GM23248 (cell line): ENCODE measurements around the gene ING1. TPM values are rescaled to one million over a fixed set of nuclear protein-coding genes. Genes with fewer than 3 reads are reported as not detected.
"Not testable (repeated sequence)": the region's sequence is repeated elsewhere in the genome, so short reads cannot be mapped to it uniquely, and the experiment has no call there.

Experiments used
- DNase-seq: peaks from one replicate; pipeline ENCODE4 v3.0.0-alpha.2; 2015
- H2AFZ ChIP-seq: fragments of 200-600 bp; sonication (generic); 2 replicates; pipeline ENCODE4 v1.6.1; 2016; ENCODE audit warnings: antibody characterized with exemption
- H3F3A ChIP-seq: fragments of 200-600 bp; sonication (generic); 2 replicates; pipeline ENCODE4 v1.6.1; 2016; ENCODE audit warnings: mild to moderate bottlenecking, antibody characterized with exemption, mixed run types; ENCODE audit not compliant: insufficient read depth
- H3K27ac ChIP-seq: fragments of 200-600 bp; sonication (generic); 2 replicates; pipeline ENCODE4 v1.5.1; 2016; ENCODE audit warnings: mild to moderate bottlenecking
- H3K27me3 ChIP-seq: fragments of 200-600 bp; sonication (generic); replicated peaks from 2 replicates; pipeline ENCODE4 v1.6.1; 2016; ENCODE audit warnings: mild to moderate bottlenecking; ENCODE audit not compliant: insufficient read depth
- H3K36me3 ChIP-seq: fragments of 200-600 bp; sonication (generic); 2 replicates; pipeline ENCODE4 v1.6.1; 2016; ENCODE audit warnings: low read depth, mild to moderate bottlenecking
- H3K4me1 ChIP-seq: fragments of 200-600 bp; sonication (generic); 2 replicates; pipeline ENCODE4 v1.6.1; 2016; ENCODE audit warnings: mild to moderate bottlenecking; ENCODE audit not compliant: insufficient read depth
- H3K4me2 ChIP-seq: fragments of 200-600 bp; sonication (generic); one replicate; pipeline ENCODE4 v1.6.1; 2016; ENCODE audit warnings: mild to moderate bottlenecking; ENCODE audit not compliant: unreplicated experiment
- H3K4me3 ChIP-seq: fragments of 200-600 bp; sonication (generic); 2 replicates; pipeline ENCODE4 v1.5.1; 2016; ENCODE audit warnings: mild to moderate bottlenecking
- H3K79me2 ChIP-seq: fragments of 200-600 bp; sonication (generic); 2 replicates; pipeline ENCODE4 v1.6.1; 2016; ENCODE audit warnings: mild to moderate bottlenecking; ENCODE audit not compliant: insufficient read depth
- H3K9ac ChIP-seq: fragments of 200-600 bp; sonication (generic); 2 replicates; pipeline ENCODE4 v1.6.1; 2016; ENCODE audit warnings: mild to moderate bottlenecking
- H3K9me2 ChIP-seq: fragments of 200-600 bp; sonication (generic); 2 replicates; pipeline ENCODE4 v1.6.1; 2016; ENCODE audit warnings: mixed run types, mild to moderate bottlenecking, moderate library complexity; ENCODE audit not compliant: insufficient read depth
- H3K9me3 ChIP-seq: fragments of 200-600 bp; sonication (generic); one replicate; pipeline ENCODE4 v1.6.1; 2017; ENCODE audit warnings: low read depth
- H4K20me1 ChIP-seq: fragments of 200-600 bp; sonication (generic); 2 replicates; pipeline ENCODE4 v1.6.0; 2016; ENCODE audit not compliant: insufficient read depth
- EZH2 ChIP-seq: fragments of 200-600 bp; sonication (generic); IDR thresholded peaks from 2 replicates; pipeline ENCODE4 v1.6.1; 2018; ENCODE audit warnings: antibody characterized with exemption, mild to moderate bottlenecking; ENCODE audit not compliant: insufficient read depth, poor library complexity, severe bottlenecking
- EZH2phosphoT487 ChIP-seq: fragments of 200-600 bp; sonication (generic); IDR thresholded peaks from 2 replicates; pipeline ENCODE4 v1.6.1; 2018; ENCODE audit warnings: antibody characterized with exemption, moderate library complexity, mild to moderate bottlenecking, low read depth; ENCODE audit not compliant: insufficient read depth
- WGBS, 2 experiments: methylation state at CpG; one replicate each; pipeline ENCODE4 v1.1.6; 2015 to 2017; ENCODE audit warnings: low lambda C conversion rate in 2 of 2, low coverage in 1 of 2; ENCODE audit errors: missing lambda C conversion rate in 2 of 2; 5-methylcytosine and 5-hydroxymethylcytosine counted together
- in situ Hi-C: fragments of 300-500 bp; cut with MboI; formaldehyde crosslinking; loops from 2 replicates; pipeline ENCODE4 v1.15.0; 2020
- polyA plus RNA-seq: library from polyadenylated mRNA; unstranded; fragments of >200 nt; fragmentation: Nextera tagmentation; extraction: Ambion mirVana; gene quantifications from 2 replicates; pipeline ENCODE4 v1.2.1, GENCODE V29; 2016
- total RNA-seq: library from RNA; depleted of rRNA; stranded (reverse); fragments of >200 nt; shearing (Covaris generic); gene quantifications from 2 replicates; pipeline ENCODE4 v1.2.3, GENCODE V29; 2014

The ING1 gene
- total and polyA plus RNA-seq, 2 experiments from 2014 or later, result 6.5 to 8.2 TPM

GRCh38 chr13:110722971-110723370 lies 9.5 kb downstream of the ING1 start:
- no peaks in the 10 kb centered on the region for H4K20me1 ChIP-seq
- peaks cover 62% of the 10 kb centered on the region for H3K79me2 ChIP-seq
- H3K36me3 ChIP-seq, result peaks cover 12% of the 10 kb centered on the region; the same call in 1 of the 2 replicates
- H3K27ac ChIP-seq, result no peak overlapping the region
- H3K9me3 ChIP-seq, result no peaks in the 10 kb centered on the region
- no peak overlapping the region for H3K9ac ChIP-seq
- H3K4me1 ChIP-seq, result peaks cover 3% of the 10 kb centered on the region
- 61 to 65% methylated on average over 5 of the region's 5 CpGs for WGBS, 2 experiments
- DNase-seq, result no peak
- H3K27me3 ChIP-seq, result no peaks in the 10 kb centered on the region
- TF ChIP-seq EZH2phosphoT487 (no peak), EZH2 (no peak)
- no peak overlapping the region for H3K4me3 ChIP-seq
- in situ Hi-C loops, result no loop called here
- H3K4me2 ChIP-seq, result no peak overlapping the region
- no peaks in the 10 kb centered on the region for H3K9me2 ChIP-seq
- no peak overlapping the region for H2AFZ ChIP-seq
- 0 out of 2 replicates have a peak, but pooled peaks cover 5% of the 10 kb centered on the region for H3F3A ChIP-seq

DNA sequence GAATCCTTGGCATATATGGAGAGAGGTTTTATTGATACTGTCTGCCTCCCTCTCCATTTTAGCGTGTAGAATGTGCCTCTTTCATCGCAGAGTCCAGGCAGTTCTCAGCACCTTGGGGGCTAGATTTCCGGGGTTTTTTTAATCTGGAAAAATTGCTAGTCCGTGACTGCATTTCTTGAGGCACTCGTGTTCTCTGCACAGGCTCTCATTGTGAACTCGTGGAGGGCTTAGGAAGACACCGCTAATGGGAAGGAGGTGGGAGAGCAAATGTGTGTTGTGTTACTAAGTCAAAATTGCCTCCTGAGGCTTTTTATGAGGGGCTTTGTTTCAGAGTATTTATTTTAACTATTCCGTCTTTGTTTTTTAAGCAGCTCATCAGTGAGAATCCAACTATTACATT lies 10.1 kb downstream of the ING1 start:
- no peak overlapping the region for H2AFZ ChIP-seq
- no peak overlapping the region for H3K4me2 ChIP-seq
- in situ Hi-C loops, result no loop called here
- H3K4me3 ChIP-seq, result no peak overlapping the region
- no peak overlapping the region for H3K27ac ChIP-seq
- H3F3A ChIP-seq, result 0 out of 2 replicates have a peak, but pooled peaks cover 5% of the 10 kb centered on the region
- H3K36me3 ChIP-seq, result peaks cover 12% of the 10 kb centered on the region; the same call in 1 of the 2 replicates
- 73 to 74% methylated on average over 8 of the region's 8 CpGs for WGBS, 2 experiments
- H3K4me1 ChIP-seq, result no peaks in the 10 kb centered on the region; the same call in 1 of the 2 replicates
- no peaks in the 10 kb centered on the region for H3K9me2 ChIP-seq
- TF ChIP-seq EZH2phosphoT487 (no peak), EZH2 (no peak)
- no peaks in the 10 kb centered on the region for H4K20me1 ChIP-seq
- H3K9me3 ChIP-seq, result no peaks in the 10 kb centered on the region
- DNase-seq, result no peak
- H3K79me2 ChIP-seq, result peaks cover 55% of the 10 kb centered on the region
- H3K9ac ChIP-seq, result no peak overlapping the region
- H3K27me3 ChIP-seq, result no peaks in the 10 kb centered on the region

- H3F3A ChIP-seq, H3K27ac ChIP-seq, H3K9me2 ChIP-seq, DNase-seq, H3K9me3 ChIP-seq, H3K36me3 ChIP-seq, H3K9ac ChIP-seq, in situ Hi-C loops, H3K4me3 ChIP-seq, H3K4me2 ChIP-seq, H2AFZ ChIP-seq, H3K4me1 ChIP-seq, H3K27me3 ChIP-seq, H4K20me1 ChIP-seq: not testable (repeated sequence)
- WGBS, 2 experiments, result 93 to 99% methylated on average over 6 of the region's 6 CpGs
- H3K79me2 ChIP-seq, result peaks cover 30% of the 10 kb centered on the region
Measured at GRCh38 chr13:110726153-110726552, 12.7 kb downstream of the ING1 start.

DNA sequence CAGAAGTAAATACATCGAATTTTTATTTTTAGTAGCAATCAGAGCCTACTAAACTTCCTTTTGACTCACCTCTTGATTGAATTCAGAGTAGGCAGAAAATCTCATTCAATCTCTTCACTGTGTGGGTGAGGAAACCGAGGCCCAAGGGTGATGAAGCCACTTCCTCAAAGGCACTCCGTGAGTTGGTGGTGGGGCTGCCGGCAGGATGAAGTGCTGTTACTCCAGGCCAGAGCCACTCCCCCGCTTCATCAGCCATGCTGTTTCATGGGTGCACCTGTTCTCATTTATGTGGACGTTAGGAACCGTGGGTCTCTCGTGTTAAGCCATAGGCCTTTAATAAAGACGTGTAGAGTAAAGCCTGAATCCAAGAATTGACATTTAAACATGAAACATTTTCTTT lies 13.2 kb downstream of the ING1 start:
- TF ChIP-seq EZH2phosphoT487 (no peak), EZH2 (no peak)
- Histone ChIP-seq H3K9me2 (no peaks in the 10 kb centered on the region), H3K4me2 (no peak overlapping the region), H3K9me3 (no peaks in the 10 kb centered on the region), H3K4me1 (no peaks in the 10 kb centered on the region; the same call in 1 of the 2 replicates), H3F3A (0 out of 2 replicates have a peak, but pooled peaks cover 5% of the 10 kb centered on the region), H3K27ac (no peak overlapping the region), H2AFZ (no peak overlapping the region), H3K36me3 (no peaks in the 10 kb centered on the region), H3K27me3 (no peaks in the 10 kb centered on the region), H3K79me2 (peaks cover 26% of the 10 kb centered on the region), H3K9ac (no peak overlapping the region), H4K20me1 (no peaks in the 10 kb centered on the region), H3K4me3 (no peak overlapping the region)
- in situ Hi-C loops, result no loop called here
- 89 to 92% methylated on average over 9 of the region's 9 CpGs for WGBS, 2 experiments
- DNase-seq, result no peak

- no peaks in the 10 kb centered on the region for H3K27me3 ChIP-seq
- in situ Hi-C loops, result no loop called here
Measured at GRCh38 chr13:110731072-110731471, 17.6 kb downstream of the ING1 start.

More at GRCh38 chr13:110731072-110731471, 17.6 kb downstream of the ING1 start:
- 93 to 96% methylated on average over 3 of the region's 3 CpGs for WGBS, 2 experiments
- TF ChIP-seq EZH2phosphoT487 (no peak), EZH2 (no peak)
- Histone ChIP-seq H3K27ac (no peak overlapping the region), H3K4me3 (no peak overlapping the region), H3K4me1 (no peaks in the 10 kb centered on the region), H3K79me2 (no peaks in the 10 kb centered on the region), H3K9me2 (no peaks in the 10 kb centered on the region), H3K9me3 (no peaks in the 10 kb centered on the region), H4K20me1 (no peaks in the 10 kb centered on the region), H3K9ac (no peak overlapping the region), H3F3A (no peaks in the 10 kb centered on the region), H2AFZ (no peak overlapping the region), H3K36me3 (no peaks in the 10 kb centered on the region), H3K4me2 (no peak overlapping the region)
- DNase-seq, result no peak
